Thymus (tissue), 11 donors: Measurements from ENCODE around the gene RBM23. TPM values are rescaled to one million over a fixed set of nuclear protein-coding genes. Genes with fewer than 3 reads are reported as not detected.
A peak's percentile ranks its signal among the peaks of the same experiment; 100 is the strongest.
"Not testable (repeated sequence)": the region's sequence is repeated elsewhere in the genome, so short reads cannot be mapped to it uniquely, and the experiment has no call there.

Experiments used
- DNase-seq, 9 donors: peaks; one replicate each; pipeline ENCODE4 v3.0.0-alpha.2; 2013; ENCODE audit warnings: low spot score in 9 of 9, low read depth in 6 of 9, missing footprints in 1 of 9
- H3K27ac ChIP-seq, 2 donors: one replicate each; pipeline ENCODE4 v1.5.1; 2013; ENCODE audit warnings: control low read depth in 1 of 2, low read depth in 1 of 2, low read length in 1 of 2, mild to moderate bottlenecking in 1 of 2, moderate library complexity in 1 of 2
- H3K27me3 ChIP-seq, 2 donors: one replicate each; pipeline ENCODE4 v1.5.1; 2013; ENCODE audit warnings: low read length in 1 of 2; ENCODE audit not compliant: control insufficient read depth in 2 of 2, insufficient read depth in 1 of 2
- H3K36me3 ChIP-seq, 2 donors: one replicate each; pipeline ENCODE4 v1.5.1; 2013; ENCODE audit warnings: low read length in 1 of 2, mild to moderate bottlenecking in 1 of 2, moderate library complexity in 1 of 2; ENCODE audit not compliant: control insufficient read depth in 2 of 2, insufficient read depth in 2 of 2
- H3K4me1 ChIP-seq, 2 donors: one replicate each; pipeline ENCODE4 v1.5.1; 2013; ENCODE audit warnings: low read length in 2 of 2; ENCODE audit not compliant: control insufficient read depth in 2 of 2, insufficient read depth in 2 of 2
- H3K4me3 ChIP-seq, 2 donors: one replicate each; pipeline ENCODE4 v1.5.1; 2013; ENCODE audit warnings: low read length in 2 of 2, control low read depth in 1 of 2, mild to moderate bottlenecking in 1 of 2
- H3K9me3 ChIP-seq, 2 donors: one replicate each; pipeline ENCODE4 v1.5.1; 2013; ENCODE audit warnings: low read length in 1 of 2, mild to moderate bottlenecking in 1 of 2; ENCODE audit not compliant: control insufficient read depth in 2 of 2, insufficient read depth in 1 of 2
- WGBS: extraction: QIAGEN DNeasy Blood & Tissue Kit; methylation state at CpG from one replicate; pipeline ENCODE4 v1.1.7; 2013; 5-methylcytosine and 5-hydroxymethylcytosine counted together
- polyA plus RNA-seq: library from polyadenylated mRNA; stranded (reverse); fragments of 200-250 nt; gene quantifications from one replicate; pipeline ENCODE4 v1.2.3, GENCODE V29; 2013
- total RNA-seq: library from RNA; stranded (reverse); fragments of 120-200 nt; gene quantifications from one replicate; pipeline ENCODE4 v1.2.4, GENCODE V29; 2013
- donor health status: healthy.

RBM23 gene
- total and polyA plus RNA-seq, 2 donors: 41.8 to 85.2 TPM

DNA sequence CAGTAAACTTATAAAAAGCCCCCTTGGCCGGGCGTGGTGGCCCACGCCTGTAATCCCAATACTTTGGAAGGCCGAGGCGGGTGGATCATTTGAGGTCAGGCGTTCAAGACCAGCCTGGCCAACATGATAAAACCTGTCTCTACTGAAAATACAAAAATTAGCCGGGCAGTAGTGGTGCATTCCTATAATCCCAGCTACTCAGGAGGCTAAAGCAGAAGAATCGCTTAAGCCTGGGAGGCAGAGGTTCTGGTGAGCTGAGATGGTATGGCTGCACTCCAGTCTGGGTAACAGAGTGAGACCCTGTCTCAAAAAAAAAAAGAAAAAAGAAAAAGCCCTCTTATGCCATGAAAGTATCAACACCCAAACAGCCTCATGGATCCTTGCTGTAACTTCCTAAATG is 6.6 kb upstream of the RBM23 start:
- H3K4me3 ChIP-seq: no peak overlapping the region
- H3K27me3 ChIP-seq: no peaks in the 10 kb centered on the region
- H3K36me3 ChIP-seq: peaks cover 25 to 60% of the 10 kb centered on the region in 2 donors
- no peak overlapping the region for H3K27ac ChIP-seq
- WGBS: 97% methylated on average over 8 of the region's 8 CpGs
- no peak for DNase-seq
- H3K9me3 ChIP-seq: no peaks in the 10 kb centered on the region
- H3K4me1 ChIP-seq: peaks cover 11 to 20% of the 10 kb centered on the region in 2 donors

GRCh38 chr14:22923746-22924145 is 4.8 kb upstream of the RBM23 start:
- over 99% methylated on average over 5 of the region's 5 CpGs for WGBS
- no peak for DNase-seq
- peaks cover 14 to 22% of the 10 kb centered on the region in 2 donors for H3K4me1 ChIP-seq
- peaks cover 27 to 65% of the 10 kb centered on the region in 2 donors for H3K36me3 ChIP-seq
- no peaks in the 10 kb centered on the region for H3K9me3 ChIP-seq
- H3K27ac ChIP-seq: no peak overlapping the region
- H3K27me3 ChIP-seq: no peaks in the 10 kb centered on the region
- no peak overlapping the region for H3K4me3 ChIP-seq

- Histone ChIP-seq H3K4me3 (no peak overlapping the region), H3K9me3 (no peaks in the 10 kb centered on the region), H3K36me3 (peaks cover 27 to 63% of the 10 kb centered on the region in 2 donors), H3K27ac (no peak overlapping the region), H3K4me1 (peaks cover 13 to 20% of the 10 kb centered on the region in 2 donors), H3K27me3 (no peaks in the 10 kb centered on the region)
- WGBS: over 99% methylated on average over 2 of the region's 2 CpGs
- DNase-seq: no peak
These were observed 3.3 kb upstream of the RBM23 start for GRCh38 chr14:22922294-22922693.

DNA sequence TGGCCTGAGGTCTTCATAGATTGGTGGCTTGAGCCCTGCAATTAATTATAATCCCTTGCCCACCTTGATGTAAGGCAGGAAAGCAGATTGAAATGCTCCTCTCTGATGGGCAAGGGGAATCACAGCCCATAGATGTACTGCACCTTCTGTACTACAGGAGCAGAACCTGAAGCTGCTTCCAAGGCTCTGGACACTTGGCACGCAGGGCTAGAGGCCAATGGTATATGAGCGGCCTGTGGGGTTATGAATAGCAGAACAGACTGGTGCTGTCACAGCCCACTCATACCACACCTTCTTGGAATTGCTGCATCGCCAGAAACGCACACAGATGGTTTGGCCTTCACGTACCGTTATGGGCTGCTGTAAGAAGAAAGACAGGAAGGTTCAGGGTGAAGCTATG is 1.7 kb upstream of the RBM23 start:
- 98% methylated on average over 6 of the region's 6 CpGs for WGBS
- Histone ChIP-seq H3K36me3 (peaks cover 30 to 47% of the 10 kb centered on the region in 2 donors), H3K4me3 (no peak overlapping the region), H3K9me3 (no peaks in the 10 kb centered on the region), H3K27me3 (no peaks in the 10 kb centered on the region), H3K27ac (no peak overlapping the region), H3K4me1 (peaks cover 13 to 19% of the 10 kb centered on the region in 2 donors)
- no peak for DNase-seq

- peaks cover 28 to 44% of the 10 kb centered on the region in 2 donors for H3K36me3 ChIP-seq
- H3K4me1 ChIP-seq: peaks cover 13 to 19% of the 10 kb centered on the region in 2 donors
- H3K9me3 ChIP-seq: no peaks in the 10 kb centered on the region
- H3K27ac ChIP-seq: peak overlapping the region; percentile 88 to 92
- H3K4me3 ChIP-seq: peak overlapping the region; percentile 43 to 74
- no peaks in the 10 kb centered on the region for H3K27me3 ChIP-seq
- WGBS: 12% methylated on average over 10 of the region's 10 CpGs
- DNase-seq: no peak
These were observed 612 bp upstream of the RBM23 start for GRCh38 chr14:22919601-22919921.

DNA sequence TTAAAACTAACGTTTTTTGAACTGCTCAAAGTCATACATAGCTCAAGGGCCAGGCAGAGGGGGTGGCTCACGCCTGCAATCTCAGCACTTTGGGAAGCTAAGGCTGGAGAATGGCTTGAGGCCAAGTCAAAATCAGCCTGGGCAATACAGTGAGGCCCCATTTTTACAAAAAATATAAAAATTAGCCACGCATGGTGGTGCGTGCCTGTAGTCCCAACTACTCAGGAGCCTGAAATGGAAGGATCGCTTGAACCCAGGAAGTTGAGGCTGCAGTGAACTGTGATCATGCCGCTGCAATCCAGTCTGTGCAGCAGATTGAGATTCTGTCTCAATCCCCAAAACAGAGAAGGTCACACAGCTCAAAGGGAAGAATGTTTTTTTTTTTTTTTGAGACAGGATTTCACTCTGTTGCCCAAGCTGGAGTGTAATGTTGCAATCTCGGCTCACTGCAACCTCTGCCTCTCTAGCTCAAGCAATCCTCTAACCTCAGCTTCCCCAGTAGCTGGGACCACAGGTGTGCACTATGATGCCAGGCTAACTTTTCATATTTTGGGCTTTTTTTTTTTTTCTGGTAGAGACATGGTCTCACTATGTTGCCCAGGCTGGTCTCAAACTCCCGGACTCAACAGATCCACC is 2.9 kb downstream of the RBM23 start:
- DNase-seq: no peak
- H3K27me3 ChIP-seq: no peaks in the 10 kb centered on the region
- no peak overlapping the region for H3K27ac ChIP-seq
- peaks cover 13 to 19% of the 10 kb centered on the region in 2 donors for H3K4me1 ChIP-seq
- no peaks in the 10 kb centered on the region for H3K9me3 ChIP-seq
- peaks cover 11 to 27% of the 10 kb centered on the region in 2 donors for H3K36me3 ChIP-seq
- no peak overlapping the region for H3K4me3 ChIP-seq
- 94% methylated on average over 8 of the region's 8 CpGs for WGBS

GRCh38 chr14:22914836-22915235 is 4.1 kb downstream of the RBM23 start:
- WGBS: 97% methylated on average over 4 of the region's 4 CpGs
- H3K9me3 ChIP-seq, H3K27me3 ChIP-seq, H3K4me3 ChIP-seq, H3K27ac ChIP-seq, DNase-seq: not testable (repeated sequence)
- peaks cover 12 to 15% of the 10 kb centered on the region in 2 donors for H3K4me1 ChIP-seq
- H3K36me3 ChIP-seq: peaks cover 16 to 27% of the 10 kb centered on the region in 2 donors

- Histone ChIP-seq H3K36me3 (peaks cover 45 to 64% of the 10 kb centered on the region in 2 donors), H3K4me3 (no peak overlapping the region), H3K4me1 (no peaks in the 10 kb centered on the region), H3K27ac (no peak overlapping the region), H3K27me3 (no peaks in the 10 kb centered on the region), H3K9me3 (no peaks in the 10 kb centered on the region)
- WGBS: 98% methylated on average over 5 of the region's 5 CpGs
- no peak for DNase-seq
These were observed 8.0 kb downstream of the RBM23 start for GRCh38 chr14:22910916-22911315.

DNA sequence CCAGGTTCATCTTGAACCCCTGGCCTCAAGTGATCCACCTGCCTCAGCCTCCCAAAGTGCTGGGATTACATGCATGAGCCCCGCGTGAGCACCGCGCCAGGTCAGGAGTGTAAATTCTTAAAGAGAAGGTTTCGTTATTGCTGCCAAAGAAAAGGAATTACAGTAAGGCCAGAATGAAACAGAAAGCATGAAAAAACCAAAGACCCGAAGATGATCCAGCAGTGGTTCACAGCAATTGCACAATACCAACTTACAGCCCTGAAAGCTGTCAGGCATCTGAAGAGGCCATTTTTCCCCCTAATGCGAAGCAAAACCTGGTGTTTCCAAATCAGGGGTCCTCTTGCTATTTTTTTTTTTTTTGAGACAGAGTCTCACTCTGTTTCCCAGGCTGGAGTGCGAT is 10.3 kb downstream of the RBM23 start:
- DNase-seq: no peak
- H3K4me1 ChIP-seq: no peaks in the 10 kb centered on the region
- WGBS: 96% methylated on average over 8 of the region's 8 CpGs
- H3K9me3 ChIP-seq: no peaks in the 10 kb centered on the region
- peak overlapping the region in 1 of 2 donors; percentile 31 for H3K27ac ChIP-seq
- peaks cover 65 to 80% of the 10 kb centered on the region in 2 donors for H3K36me3 ChIP-seq
- H3K4me3 ChIP-seq: no peak overlapping the region
- H3K27me3 ChIP-seq: no peaks in the 10 kb centered on the region
